ENCODE measurements around the gene CGRRF1.

DNA sequence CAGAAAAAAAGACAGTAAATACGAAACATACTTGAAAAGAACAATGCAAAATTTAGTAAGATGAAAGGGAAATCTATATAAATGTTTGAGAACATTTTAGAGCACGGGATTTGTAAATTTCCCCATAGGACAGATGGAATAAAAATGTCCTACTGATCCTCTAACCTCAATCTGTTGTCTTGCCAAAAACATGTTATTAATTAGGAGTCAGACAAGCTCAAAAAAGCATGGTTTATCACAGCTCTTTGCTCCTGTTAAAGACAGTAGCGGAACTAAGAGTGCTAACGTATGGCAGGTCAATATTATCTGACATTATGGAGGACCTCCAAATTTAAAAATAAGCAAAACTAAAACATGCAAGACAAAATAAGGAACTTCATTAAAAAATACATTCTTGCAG, 33.8 kb upstream of the CGRRF1 start:
- TF ChIP-seq CTCF (IDR thresholded peaks at IDR 0.05) = no peak
- TF ChIP-seq, protein P1, sequence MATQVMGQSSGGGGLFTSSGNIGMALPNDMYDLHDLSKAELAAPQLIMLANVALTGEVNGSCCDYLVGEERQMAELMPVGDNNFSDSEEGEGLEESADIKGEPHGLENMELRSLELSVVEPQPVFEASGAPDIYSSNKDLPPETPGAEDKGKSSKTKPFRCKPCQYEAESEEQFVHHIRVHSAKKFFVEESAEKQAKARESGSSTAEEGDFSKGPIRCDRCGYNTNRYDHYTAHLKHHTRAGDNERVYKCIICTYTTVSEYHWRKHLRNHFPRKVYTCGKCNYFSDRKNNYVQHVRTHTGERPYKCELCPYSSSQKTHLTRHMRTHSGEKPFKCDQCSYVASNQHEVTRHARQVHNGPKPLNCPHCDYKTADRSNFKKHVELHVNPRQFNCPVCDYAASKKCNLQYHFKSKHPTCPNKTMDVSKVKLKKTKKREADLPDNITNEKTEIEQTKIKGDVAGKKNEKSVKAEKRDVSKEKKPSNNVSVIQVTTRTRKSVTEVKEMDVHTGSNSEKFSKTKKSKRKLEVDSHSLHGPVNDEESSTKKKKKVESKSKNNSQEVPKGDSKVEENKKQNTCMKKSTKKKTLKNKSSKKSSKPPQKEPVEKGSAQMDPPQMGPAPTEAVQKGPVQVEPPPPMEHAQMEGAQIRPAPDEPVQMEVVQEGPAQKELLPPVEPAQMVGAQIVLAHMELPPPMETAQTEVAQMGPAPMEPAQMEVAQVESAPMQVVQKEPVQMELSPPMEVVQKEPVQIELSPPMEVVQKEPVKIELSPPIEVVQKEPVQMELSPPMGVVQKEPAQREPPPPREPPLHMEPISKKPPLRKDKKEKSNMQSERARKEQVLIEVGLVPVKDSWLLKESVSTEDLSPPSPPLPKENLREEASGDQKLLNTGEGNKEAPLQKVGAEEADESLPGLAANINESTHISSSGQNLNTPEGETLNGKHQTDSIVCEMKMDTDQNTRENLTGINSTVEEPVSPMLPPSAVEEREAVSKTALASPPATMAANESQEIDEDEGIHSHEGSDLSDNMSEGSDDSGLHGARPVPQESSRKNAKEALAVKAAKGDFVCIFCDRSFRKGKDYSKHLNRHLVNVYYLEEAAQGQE (IDR thresholded peaks at IDR 0.05; ENCODE audit: insufficient read depth in 1 of 2, low read depth in 2 of 2, low read length in 1 of 2) = no peak
- TF ChIP-seq POLR2AphosphoS5 (IDR thresholded peaks at IDR 0.05; ENCODE audit: low read depth, low read length) = no peak

Data from Panc1 (cell line).